Measurements from ENCODE around the gene FAM180A.

GRCh38 chr7:135682191-135682590 is 66.4 kb downstream of the FAM180A start:
- TF ChIP-seq CTCF (IDR thresholded peaks at IDR 0.05; ENCODE audit: poor library complexity, severe bottlenecking), result no peak
- TF ChIP-seq POLR2AphosphoS5 (IDR thresholded peaks at IDR 0.05), result no peak
- TF ChIP-seq MXI1 (conservative IDR thresholded peaks at IDR 0.05; ENCODE audit: poor library complexity, severe bottlenecking), result no peak
- no peak for TF ChIP-seq SMC3 (conservative IDR thresholded peaks at IDR 0.05; ENCODE audit: poor library complexity)
- no peak for TF ChIP-seq EZH2 (IDR thresholded peaks at IDR 0.05; ENCODE audit: borderline replicate concordance, insufficient read depth, low read length, poor library complexity, severe bottlenecking)
- no peak for TF ChIP-seq TAF1 (IDR thresholded peaks at IDR 0.05; ENCODE audit: low read depth)
- TF ChIP-seq REST (IDR thresholded peaks at IDR 0.05; ENCODE audit: borderline replicate concordance), result no peak
- no peak for TF ChIP-seq RAD21 (conservative IDR thresholded peaks at IDR 0.05)
- TF ChIP-seq EP300 (conservative IDR thresholded peaks at IDR 0.05; ENCODE audit: poor library complexity, severe bottlenecking), result no peak
